Measurements from ENCODE around the gene RUNX1.

DNA sequence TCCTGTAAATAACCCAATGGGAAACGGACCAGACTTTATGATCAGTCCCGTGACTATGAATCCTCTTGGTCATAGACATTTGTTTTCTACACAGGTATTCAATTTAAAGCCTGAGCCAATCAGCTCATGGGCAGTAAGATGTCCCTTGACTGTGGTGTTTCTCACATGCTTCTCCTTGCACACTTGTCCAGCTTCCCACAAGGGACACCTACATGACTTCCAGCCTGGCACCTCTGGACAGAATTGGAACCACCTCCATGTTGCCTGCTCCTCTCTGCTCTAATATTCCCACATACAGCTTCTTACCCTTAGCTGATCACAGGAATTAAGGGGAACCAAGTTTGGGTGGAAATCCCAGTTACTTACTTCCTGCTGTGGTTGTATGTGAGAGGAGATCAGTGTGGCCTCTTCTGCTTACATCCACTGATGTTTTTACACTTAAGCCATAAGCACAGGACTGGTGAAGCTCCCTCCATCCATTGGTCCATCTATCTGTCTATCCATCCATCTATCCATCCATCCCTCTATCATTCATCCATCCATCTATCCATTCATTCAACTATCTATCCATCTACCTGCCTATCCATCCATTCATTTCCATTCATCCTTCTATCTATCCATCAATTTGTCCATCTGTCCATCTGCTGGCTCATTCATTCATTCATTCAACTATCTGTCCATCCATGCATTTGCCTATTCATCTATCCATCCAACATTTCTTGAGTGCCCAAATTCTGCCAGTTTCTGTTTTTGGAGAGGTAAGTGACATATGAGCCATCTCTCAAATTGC is 16.4 kb downstream of the RUNX1 start:
- TF ChIP-seq POLR2A (IDR thresholded peaks at IDR 0.05; ENCODE audit: low read depth, low read length), result no peak
- TF ChIP-seq POLR2AphosphoS5 (IDR thresholded peaks at IDR 0.05; ENCODE audit: low read depth, low read length), result no peak
